LNCAP (cell line): Measurements from ENCODE around the gene GNPNAT1.

ENCODE experiments used
- CTCF ChIP-seq: fragments of 450-650 bp; IDR thresholded peaks from 2 replicates; pipeline ENCODE4 v1.5.1; 2017; ENCODE audit warnings: mild to moderate bottlenecking

Gene GNPNAT1

GRCh38 chr14:52735921-52736489, 55.4 kb downstream of the GNPNAT1 start:
- no peak for TF ChIP-seq CTCF

- TF ChIP-seq CTCF: no peak
Observed at GRCh38 chr14:52733824-52734223, 57.6 kb downstream of the GNPNAT1 start.

- no peak for TF ChIP-seq CTCF
Observed at GRCh38 chr14:52730709-52731111, 60.7 kb downstream of the GNPNAT1 start.

- TF ChIP-seq CTCF: no peak
Observed at GRCh38 chr14:52729925-52730708, 61.3 kb downstream of the GNPNAT1 start, which contains the start of gene STYX. STYX (plus strand) TSS chr14:52730166; CDS start chr14:52730475, 309 bp downstream.

DNA sequence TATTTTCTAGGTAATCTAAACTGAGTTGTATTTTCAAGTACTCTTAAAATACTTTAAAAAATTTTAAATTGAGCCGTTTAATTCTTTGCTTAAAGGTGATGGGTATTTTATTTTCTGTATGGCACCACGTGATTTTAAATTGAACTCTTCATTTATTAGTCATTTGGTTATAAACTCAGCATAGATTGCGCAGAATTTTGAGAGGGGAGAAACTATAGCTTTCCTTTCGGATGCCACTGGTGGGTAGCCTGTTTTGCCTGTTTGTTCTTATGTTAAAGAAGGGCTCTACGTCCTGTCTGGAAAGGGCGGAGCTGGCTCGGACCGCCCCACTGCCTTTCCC, 61.9 kb downstream of the GNPNAT1 start:
- TF ChIP-seq CTCF: no peak
